ENCODE results near the gene IGFLR1.

The IGFLR1 gene

GRCh38 chr19:35742121-35742724 is at the start of gene IGFLR1:
Gene IGFLR1 (minus strand): TSS chr19:35742452. CDS start chr19:35741180, 1,272 bp downstream.
- H3K4me3 ChIP-seq (ENCODE audit: control insufficient read depth, low read depth, low read length), result no peak within 1 kb of the TSS
- no peak for TF ChIP-seq CTCF (IDR thresholded peaks at IDR 0.05; ENCODE audit: control insufficient read depth, insufficient read depth, low read depth, low read length, missing control alignments)
- DNase-seq (ENCODE audit: low read depth), result no peak

GRCh38 chr19:35791814-35792279 is 49.6 kb upstream of the IGFLR1 start:
- TF ChIP-seq CTCF (IDR thresholded peaks at IDR 0.05; ENCODE audit: control insufficient read depth, insufficient read depth, low read depth, low read length, missing control alignments), result no peak
- H3K4me3 ChIP-seq (ENCODE audit: control insufficient read depth, low read depth, low read length), result no peak overlapping the region

GRCh38 chr19:35790981-35791813 is 48.9 kb upstream of the IGFLR1 start:
- TF ChIP-seq CTCF (IDR thresholded peaks at IDR 0.05; ENCODE audit: control insufficient read depth, insufficient read depth, low read depth, low read length, missing control alignments), result no peak
- DNase-seq (ENCODE audit: low read depth), result no peak
- no peak overlapping the region for H3K4me3 ChIP-seq (ENCODE audit: control insufficient read depth, low read depth, low read length)

More at GRCh38 chr19:35791814-35792279, 49.6 kb upstream of the IGFLR1 start:
- no peak for DNase-seq (ENCODE audit: low read depth)

- H3K4me3 ChIP-seq (ENCODE audit: control insufficient read depth, low read depth, low read length), result no peak overlapping the region
- TF ChIP-seq CTCF (IDR thresholded peaks at IDR 0.05; ENCODE audit: control insufficient read depth, insufficient read depth, low read depth, low read length, missing control alignments), result no peak
- DNase-seq (ENCODE audit: low read depth), result no peak
Observed at GRCh38 chr19:35789978-35790944, 48.0 kb upstream of the IGFLR1 start.

GRCh38 chr19:35789195-35789977 is 47.1 kb upstream of the IGFLR1 start:
- no peak overlapping the region for H3K4me3 ChIP-seq (ENCODE audit: control insufficient read depth, low read depth, low read length)
- TF ChIP-seq CTCF (IDR thresholded peaks at IDR 0.05; ENCODE audit: control insufficient read depth, insufficient read depth, low read depth, low read length, missing control alignments), result no peak
- DNase-seq (ENCODE audit: low read depth), result no peak
